Heart left ventricle (tissue), 16 donors: Measurements from ENCODE around the gene POLR1A. TPM values are rescaled to one million over a fixed set of nuclear protein-coding genes. Genes with fewer than 3 reads are reported as not detected.

Source experiments
- ATAC-seq, 4 donors: fragments of 200-7000 bp; cut with Tn5 transposase; one replicate each; pipeline ENCODE4 v1.9.1; 2020 to 2022; ENCODE audit warnings: moderate library complexity in 4 of 4, mild to moderate bottlenecking in 3 of 4, moderate number of reproducible peaks in 1 of 4
- DNase-seq, 5 donors: peaks; one replicate each; pipeline ENCODE4 v3.0.0-alpha.2; 2020
- H3K27ac ChIP-seq, 12 donors: fragments of 200-600 bp; sonication (generic) in 4 of 12; one replicate each; pipeline versions ENCODE4 v1.5.0 to v1.8.0; 2016 to 2022; ENCODE audit warnings: mild to moderate bottlenecking in 2 of 12
- H3K27me3 ChIP-seq, 9 donors: fragments of 200-600 bp; sonication (generic) in 2 of 9; one replicate each; pipeline versions ENCODE4 v1.5.1 to v1.8.0; 2016 to 2022; ENCODE audit warnings: mild to moderate bottlenecking in 3 of 9
- H3K36me3 ChIP-seq, 9 donors: fragments of 200-600 bp; sonication (generic) in 2 of 9; one replicate each; pipeline versions ENCODE4 v1.5.0 to v1.8.0; 2018 to 2022; ENCODE audit warnings: mild to moderate bottlenecking in 2 of 9
- H3K4me1 ChIP-seq, 12 donors: fragments of 200-600 bp; sonication (generic) in 4 of 12; one replicate each; pipeline versions ENCODE4 v1.5.0 to v1.8.0; 2016 to 2022; ENCODE audit warnings: mild to moderate bottlenecking in 3 of 12
- H3K4me3 ChIP-seq, 12 donors: fragments of 200-600 bp; sonication (generic) in 4 of 12; one replicate each; pipeline versions ENCODE4 v1.5.0 to v1.8.0; 2017 to 2022; ENCODE audit warnings: mild to moderate bottlenecking in 9 of 12, moderate library complexity in 4 of 12
- H3K9me3 ChIP-seq, 12 donors: fragments of 200-600 bp; sonication (generic) in 4 of 12; one replicate each; pipeline versions ENCODE4 v1.5.0 to v1.8.0; 2016 to 2022; ENCODE audit warnings: mild to moderate bottlenecking in 1 of 12
- POLR2A ChIP-seq, 2 donors: fragments of 450-650 bp; IDR thresholded peaks; one replicate each; pipeline ENCODE4 v1.6.1; 2017; ENCODE audit warnings: antibody characterized with exemption in 2 of 2, mild to moderate bottlenecking in 2 of 2, moderate library complexity in 2 of 2
- whole genome bisulfite sequencing, 4 donors: extraction: QIAGEN DNeasy Blood & Tissue Kit in 2 of 4; methylation state at CpG; one replicate each; pipeline versions ENCODE4 v1.1.5 to v1.1.7; 2013 to 2018; 5-methylcytosine and 5-hydroxymethylcytosine counted together
- intact Hi-C, 10 donors: fragments of 100-400 bp; cut with DNase I; formaldehyde crosslinking; loops; one replicate each; pipeline versions ENCODE4 v1.11.1 to v1.14.2; 2022
- polyA plus RNA-seq, 2 donors: library from polyadenylated mRNA; stranded (reverse); fragments of 200-250 nt; gene quantifications; one replicate each; pipeline ENCODE4 v1.2.3, GENCODE V29; 2013
- total RNA-seq, 9 donors: library from RNA; depleted of rRNA in 2 of 9; stranded (reverse); fragments of >200 nt in 2 of 9; fragmentation: NEBNext Ultra II Directional in 3 of 9; extraction: Animal tissue kit (Norgen Biotek cat#: 25700) in 3 of 9; gene quantifications; one replicate each; pipeline versions ENCODE4 v1.1.0 to v1.2.4, GENCODE V29; 2016 to 2023
- TF ChIP-seq, protein P1 (sequence below), 12 donors: fragments of 200-600 bp; sonication (generic) in 4 of 12; IDR thresholded peaks; one replicate each; pipeline versions ENCODE4 v1.5.0 to v1.8.0; 2018 to 2022; ENCODE audit warnings: antibody characterized with exemption in 12 of 12, mild to moderate bottlenecking in 5 of 12
- donor health status: ischemic (EF 13 %, LVEDD 7.1; RV severe dilation, severe dysfunction).
- donor health status: healthy with polysubstance abuse.
- donor health status: DM: no; HTN: yes; CAD: no.
- donor health status: DM: no; HTN: no; CAD: no.
- donor health status: ischemic (EF 25% LVEDD 6.9; RV normal size, moderate dysfunction).
- donor health status: ischemic (EF 25% LVEDD 5.7; RV mildly dilated, moderate dysfunction).
- donor health status: healthy.
- donor health status: DM: yes; HTN: yes; CAD: no.
- donor health status: ischemic (EF 35%, LVEDD 5.7; RV mildly dilated, moderate dysfunction).
- donor health status: nonischemic (EF 11% LVEDD 7.7; RV severe dilation, severe dysfunction).
- donor health status: DM: yes; HTN: yes; CAD: no.
- donor health status: PGD.
- donor health status: ischemic (EF 29% LVEDD 5.4; RV normal size, mild dysfunction).
- donor health status: nonischemic (EF 23%, LVEDD 6.1; RV moderate dilation, normal function).

POLR1A gene
- total and polyA plus RNA-seq, 11 donors = 4.2 to 25.4 (median 17.7) TPM

DNA sequence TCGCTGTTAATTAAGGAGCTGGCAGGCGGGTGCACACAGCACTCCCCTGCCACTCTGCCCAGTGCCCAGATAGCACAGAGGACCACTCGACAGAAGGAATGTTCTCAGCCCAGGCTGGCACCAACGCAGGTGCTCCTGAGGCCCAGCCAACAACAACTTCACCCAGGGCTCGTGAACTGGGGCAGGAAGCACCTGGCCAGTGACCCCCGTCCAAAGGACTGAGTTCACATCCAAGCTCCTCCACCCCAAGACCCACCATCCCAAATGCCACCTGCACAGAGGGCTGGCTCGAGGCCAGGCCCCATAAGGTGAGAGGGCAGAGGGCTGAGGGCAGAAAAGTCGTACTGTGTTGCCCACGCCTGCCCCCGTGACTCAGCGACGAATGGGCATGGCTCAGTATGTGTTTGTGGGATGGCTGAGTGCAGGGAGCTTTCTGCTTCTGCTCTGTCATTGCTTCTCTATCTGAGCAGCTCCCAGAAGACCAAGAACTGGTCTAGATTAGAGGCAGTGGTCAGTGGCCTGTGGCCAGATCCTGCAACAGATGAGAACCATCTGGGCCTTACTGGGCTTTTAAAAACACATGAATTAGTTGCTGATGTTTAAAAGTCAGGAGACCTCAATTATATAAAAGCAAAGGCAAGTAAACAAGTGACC is 68.4 kb downstream of the POLR1A start:
- peak; percentile 81 to 90 (median 82) for DNase-seq
- no peaks in the 10 kb centered on the region for H3K27me3 ChIP-seq
- peak overlapping the region; percentile 72 to 97 (median 85) for H3K27ac ChIP-seq
- H3K9me3 ChIP-seq = no peaks in the 10 kb centered on the region
- WGBS, 4 donors = 25 to 31% (median 30%) methylated on average over 5 to 12 of the region's 12 CpGs
- intact Hi-C loops = loop anchor here in 7 of 10 donors (2.0 to 10.0 kb wide), 6 partner anchors 35 to 152 kb away; partner anchors contain the start of gene ST3GAL5 (in 7 of the 7)
- peak; percentile 66 to 84 (median 78) for ATAC-seq
- H3K36me3 ChIP-seq = peaks cover 0 to 62% (median 47%) of the 10 kb centered on the region in 9 donors
- no peak for TF ChIP-seq POLR2A (IDR thresholded peaks at IDR 0.05)
- TF ChIP-seq, protein P1, sequence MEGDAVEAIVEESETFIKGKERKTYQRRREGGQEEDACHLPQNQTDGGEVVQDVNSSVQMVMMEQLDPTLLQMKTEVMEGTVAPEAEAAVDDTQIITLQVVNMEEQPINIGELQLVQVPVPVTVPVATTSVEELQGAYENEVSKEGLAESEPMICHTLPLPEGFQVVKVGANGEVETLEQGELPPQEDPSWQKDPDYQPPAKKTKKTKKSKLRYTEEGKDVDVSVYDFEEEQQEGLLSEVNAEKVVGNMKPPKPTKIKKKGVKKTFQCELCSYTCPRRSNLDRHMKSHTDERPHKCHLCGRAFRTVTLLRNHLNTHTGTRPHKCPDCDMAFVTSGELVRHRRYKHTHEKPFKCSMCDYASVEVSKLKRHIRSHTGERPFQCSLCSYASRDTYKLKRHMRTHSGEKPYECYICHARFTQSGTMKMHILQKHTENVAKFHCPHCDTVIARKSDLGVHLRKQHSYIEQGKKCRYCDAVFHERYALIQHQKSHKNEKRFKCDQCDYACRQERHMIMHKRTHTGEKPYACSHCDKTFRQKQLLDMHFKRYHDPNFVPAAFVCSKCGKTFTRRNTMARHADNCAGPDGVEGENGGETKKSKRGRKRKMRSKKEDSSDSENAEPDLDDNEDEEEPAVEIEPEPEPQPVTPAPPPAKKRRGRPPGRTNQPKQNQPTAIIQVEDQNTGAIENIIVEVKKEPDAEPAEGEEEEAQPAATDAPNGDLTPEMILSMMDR (IDR thresholded peaks at IDR 0.05) = no peak
- peaks cover 19 to 57% (median 45%) of the 10 kb centered on the region in 12 donors for H3K4me1 ChIP-seq
- no peak overlapping the region for H3K4me3 ChIP-seq

DNA sequence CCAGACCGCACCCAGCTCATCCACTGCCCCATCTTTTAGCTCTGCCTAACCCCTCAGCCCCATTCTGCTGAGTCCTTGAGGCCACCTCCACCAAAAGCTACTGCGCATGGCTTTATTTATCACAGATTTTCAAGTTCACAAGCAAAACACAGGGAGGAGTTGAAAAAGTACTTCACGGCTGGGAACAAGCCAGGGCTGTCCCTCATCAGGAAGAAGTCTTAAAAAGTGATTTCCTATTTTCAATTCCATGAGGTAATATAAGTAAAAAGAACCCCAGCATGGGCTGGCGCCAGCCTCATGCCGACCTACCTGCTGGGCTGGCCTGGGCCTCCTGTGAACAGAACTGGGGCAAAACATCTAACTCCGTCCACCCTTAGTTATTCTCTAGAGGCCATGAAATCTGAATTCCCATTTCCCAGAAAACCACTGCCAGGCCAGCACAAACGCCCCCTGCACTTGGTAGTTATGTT is 69.0 kb downstream of the POLR1A start:
- no peak for TF ChIP-seq POLR2A (IDR thresholded peaks at IDR 0.05)
- TF ChIP-seq, protein P1 (IDR thresholded peaks at IDR 0.05) = peak in 1 of 12 donors; percentile 3
- intact Hi-C loops = loop anchor here in 7 of 10 donors (2.0 to 10.0 kb wide), 6 partner anchors 36 to 152 kb away; partner anchors contain the start of gene ST3GAL5 (in 7 of the 7)
- H3K27ac ChIP-seq = peak overlapping the region; percentile 72 to 97 (median 85)
- peaks cover 0 to 62% (median 47%) of the 10 kb centered on the region in 9 donors for H3K36me3 ChIP-seq
- DNase-seq = no peak
- no peaks in the 10 kb centered on the region for H3K9me3 ChIP-seq
- 28 to 38% (median 33%) methylated on average over 7 of the region's 7 CpGs for WGBS, 4 donors
- peak in 2 of 4 donors; percentile 29 to 35 for ATAC-seq
- H3K4me1 ChIP-seq = peaks cover 19 to 57% (median 45%) of the 10 kb centered on the region in 12 donors
- no peak overlapping the region for H3K4me3 ChIP-seq
- H3K27me3 ChIP-seq = no peaks in the 10 kb centered on the region

DNA sequence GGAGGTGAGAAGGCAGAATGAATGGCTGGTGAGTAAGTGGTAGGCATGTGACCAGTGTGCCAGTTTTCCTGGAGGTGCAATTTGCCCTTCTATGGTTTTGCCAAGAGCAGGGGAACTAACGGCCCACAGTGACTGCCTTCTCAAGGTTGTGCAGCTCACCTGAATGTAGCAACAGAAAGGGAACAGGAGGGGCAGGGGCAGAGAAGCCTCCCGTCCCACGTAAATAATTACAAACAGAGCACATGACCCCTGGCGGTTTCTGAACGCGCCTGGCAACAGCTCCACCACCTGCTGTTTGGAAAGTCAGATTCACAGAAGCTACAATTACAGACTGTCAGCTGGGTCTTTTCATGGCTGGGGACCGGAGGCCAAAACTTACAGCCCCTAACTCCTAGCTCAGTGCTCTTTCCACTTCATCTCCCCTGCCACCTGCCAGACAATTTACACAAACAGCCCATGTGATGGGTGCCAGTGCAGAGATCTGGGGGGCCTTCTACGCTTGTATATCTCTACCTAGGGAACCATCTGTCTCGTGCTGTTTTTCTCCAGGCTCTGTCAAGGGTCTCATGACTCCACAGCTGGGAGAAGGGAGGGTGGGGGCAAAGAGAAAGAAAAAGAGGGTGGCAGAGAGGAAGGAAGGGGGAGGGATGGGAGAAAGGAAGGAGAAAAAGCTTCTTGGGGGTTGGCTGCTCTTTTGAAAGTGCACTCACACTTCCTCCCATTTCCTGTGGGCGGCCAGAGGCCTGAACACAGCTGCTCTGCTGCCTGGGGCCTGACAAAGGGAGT is 69.6 kb downstream of the POLR1A start:
- DNase-seq (peak; percentile 82 to 92 (median 88)), ATAC-seq (peak; percentile 78 to 84 (median 83))
- peaks cover 19 to 57% (median 45%) of the 10 kb centered on the region in 12 donors for H3K4me1 ChIP-seq
- no peaks in the 10 kb centered on the region for H3K9me3 ChIP-seq
- 41 to 52% (median 46%) methylated on average over 10 of the region's 10 CpGs for WGBS, 4 donors
- TF ChIP-seq, protein P1 (IDR thresholded peaks at IDR 0.05) = peak in 8 of 12 donors; percentile 5 to 22 (median 14)
- TF ChIP-seq POLR2A (IDR thresholded peaks at IDR 0.05) = no peak
- H3K27me3 ChIP-seq = no peaks in the 10 kb centered on the region
- H3K4me3 ChIP-seq = no peak overlapping the region
- intact Hi-C loops = loop anchor here in 7 of 10 donors (2.0 to 10.0 kb wide), 6 partner anchors 36 to 151 kb away; partner anchors contain the start of gene ST3GAL5 (in 7 of the 7)
- H3K36me3 ChIP-seq = peaks cover 2 to 64% (median 49%) of the 10 kb centered on the region in 9 donors
- H3K27ac ChIP-seq = peak overlapping the region; percentile 72 to 97 (median 85)
